ENCODE measurements around the gene UBR1. TPM values are rescaled to one million over a fixed set of nuclear protein-coding genes. Genes with fewer than 3 reads are reported as not detected.

UBR1 gene
- total and polyA plus RNA-seq, 10 of the 15 experiments (the other 5 are each of a cell fraction or from before 2014, with no cell fraction given) = 4.5 to 27.5 (median 16.7) TPM

GRCh38 chr15:42964476-42964875, 141.4 kb downstream of the UBR1 start:
- H3K9ac ChIP-seq (ENCODE audit: control insufficient read depth, insufficient read depth, low read length) = no peak overlapping the region
- ChIA-PET CTCF (no interaction called here), POLR2A (no interaction called here), RAD21 (ENCODE audit: unreplicated experiment) (no interaction called here), SMC1A (ENCODE audit: uncharacterized antibody, unreplicated experiment) (no interaction called here)
- no TSS peak for BruUV-seq (replicated peaks)
- TF ChIP-seq MAX (IDR thresholded peaks at IDR 0.05; ENCODE audit: low read depth, low read length) (no peak), GATAD2B (conservative IDR thresholded peaks at IDR 0.05; ENCODE audit: low read depth) (no peak), EED (IDR thresholded peaks at IDR 0.05; ENCODE audit: low read depth) (no peak), NFIC (IDR thresholded peaks at IDR 0.05; ENCODE audit: low read depth, low read length) (no peak), ZNF217 (IDR thresholded peaks at IDR 0.05) (no peak)
- no peak overlapping the region for H3K4me2 ChIP-seq (ENCODE audit: control insufficient read depth, insufficient read depth)
- H3K79me2 ChIP-seq (ENCODE audit: control insufficient read depth, insufficient read depth, low read length) = no peaks in the 10 kb centered on the region
- H2AFZ ChIP-seq (ENCODE audit: control insufficient read depth, low read depth, low read length) = no peak overlapping the region
- no peak overlapping the region for H3K4me3 ChIP-seq
- no peaks in the 10 kb centered on the region for H3K9me3 ChIP-seq (replicated peaks; ENCODE audit: control insufficient read depth, insufficient read depth, low read length)
- in situ Hi-C loops (cut with MboI) = no loop called here
- FAIRE-seq = no peak
- no peak overlapping the region for H3K27ac ChIP-seq (ENCODE audit: control insufficient read depth, insufficient read depth)
- intact Hi-C loops (cut with micrococcal nuclease; ENCODE audit: unreplicated experiment) = no loop called here
- peaks cover 2 to 8% of the 10 kb centered on the region in 2 experiments; a peak in 2 of 4 replicates for H3K36me3 ChIP-seq (ENCODE audit: control insufficient read depth in 2 of 2, insufficient read depth in 2 of 2, low read length in 1 of 2)
- no peaks in the 10 kb centered on the region for H3K4me1 ChIP-seq (ENCODE audit: control insufficient read depth, insufficient read depth, low read length)
- 97% methylated on average over 5 of the region's 5 CpGs for WGBS (ENCODE audit: insufficient coverage, insufficient replicate concordance, low lambda C conversion rate, missing lambda C conversion rate)
- no peaks in the 10 kb centered on the region for H3K27me3 ChIP-seq (replicated peaks in 1 of 2; ENCODE audit: control insufficient read depth in 2 of 2, insufficient read depth in 2 of 2, low read length in 1 of 2)
- H4K20me1 ChIP-seq (ENCODE audit: control insufficient read depth, insufficient read depth) = no peaks in the 10 kb centered on the region
- DNase-seq (ENCODE audit: low read depth, low spot score) = no peak
- no peak for ATAC-seq

- DNase-seq (ENCODE audit: low read depth, low spot score) (no peak), FAIRE-seq (no peak), ATAC-seq (no peak)
- no TSS peak for BruUV-seq (replicated peaks)
- peaks cover 3 to 5% of the 10 kb centered on the region in 2 experiments; a peak in 3 of 4 replicates for H3K36me3 ChIP-seq (ENCODE audit: control insufficient read depth in 2 of 2, insufficient read depth in 2 of 2, low read length in 1 of 2)
- no peak overlapping the region for H3K9ac ChIP-seq (ENCODE audit: control insufficient read depth, insufficient read depth, low read length)
- H3K27ac ChIP-seq (ENCODE audit: control insufficient read depth, insufficient read depth) = no peak overlapping the region
- no peak overlapping the region for H3K4me3 ChIP-seq
- H2AFZ ChIP-seq (ENCODE audit: control insufficient read depth, low read depth, low read length) = no peak overlapping the region
- no peaks in the 10 kb centered on the region for H3K79me2 ChIP-seq (ENCODE audit: control insufficient read depth, insufficient read depth, low read length)
- ChIA-PET SMC1A (ENCODE audit: uncharacterized antibody, unreplicated experiment) (no interaction called here), RAD21 (ENCODE audit: unreplicated experiment) (no interaction called here), CTCF (interaction anchor here (0.6 kb wide), 1 partner anchor 786 kb away, joined by 3 read pairs; no protein-coding TSS in a partner anchor), POLR2A (interaction anchor here (0.6 kb wide), 1 partner anchor 1709 kb away, joined by 4 read pairs; no protein-coding TSS in a partner anchor)
- intact Hi-C loops (cut with micrococcal nuclease; ENCODE audit: unreplicated experiment) (no loop called here), in situ Hi-C loops (cut with MboI) (no loop called here)
- H3K27me3 ChIP-seq (replicated peaks in 1 of 2; ENCODE audit: control insufficient read depth in 2 of 2, insufficient read depth in 2 of 2, low read length in 1 of 2) = no peaks in the 10 kb centered on the region
- H4K20me1 ChIP-seq (ENCODE audit: control insufficient read depth, insufficient read depth) = no peaks in the 10 kb centered on the region
- no peak overlapping the region for H3K4me2 ChIP-seq (ENCODE audit: control insufficient read depth, insufficient read depth)
- H3K9me3 ChIP-seq (replicated peaks; ENCODE audit: control insufficient read depth, insufficient read depth, low read length) = no peaks in the 10 kb centered on the region
- no peaks in the 10 kb centered on the region for H3K4me1 ChIP-seq (ENCODE audit: control insufficient read depth, insufficient read depth, low read length)
- TF ChIP-seq NFXL1 (IDR thresholded peaks at IDR 0.05; ENCODE audit: borderline replicate concordance) (no peak), NBN (IDR thresholded peaks at IDR 0.05) (no peak), CREB1 (IDR thresholded peaks at IDR 0.05; ENCODE audit: low read depth) (no peak), CTCF (IDR thresholded peaks at IDR 0.05 in 2 of 3, conservative IDR thresholded peaks at IDR 0.05 in 1 of 3; ENCODE audit: control insufficient read depth in 2 of 3, extremely low read depth in 1 of 3, insufficient read depth in 1 of 3, low read depth in 3 of 3, low read length in 3 of 3) (no peak), HDAC2 (IDR thresholded peaks at IDR 0.05) (no peak), USF2 (IDR thresholded peaks at IDR 0.05; ENCODE audit: borderline replicate concordance, low read depth, low read length) (no peak), SPI1 (IDR thresholded peaks at IDR 0.05; ENCODE audit: borderline replicate concordance, insufficient read depth, low read depth, low read length) (no peak), BMI1 (IDR thresholded peaks at IDR 0.05; ENCODE audit: borderline replicate concordance) (no peak), SUPT20H (IDR thresholded peaks at IDR 0.05; ENCODE audit: borderline replicate concordance, control insufficient read depth, low read depth, low read length) (no peak)
Observed at GRCh38 chr15:42955518-42955917, 150.3 kb downstream of the UBR1 start.

All from GM12878 (cell line).